CD14-positive monocyte (primary cell): Measurements from ENCODE around the gene AP1M2. TPM values are rescaled to one million over a fixed set of nuclear protein-coding genes. Genes with fewer than 3 reads are reported as not detected.

Source experiments
- DNase-seq, 3 donors: peaks; one replicate each; pipeline ENCODE4 v3.0.0-alpha.2; 2011 to 2022
- H2AFZ ChIP-seq: 2 replicates; pipeline ENCODE4 v1.6.0; 2012; ENCODE audit warnings: mild to moderate bottlenecking, low read depth, low read length, inconsistent platforms; ENCODE audit not compliant: insufficient read depth, poor library complexity, severe bottlenecking
- H3K27ac ChIP-seq, 2 donors: 1 replicate in 1 of 2; 2 replicates in 1 of 2; pipeline ENCODE4 v1.5.1; 2012 to 2013; ENCODE audit warnings: low read length in 2 of 2, control low read depth in 1 of 2, inconsistent platforms in 1 of 2, low read depth in 1 of 2, mild to moderate bottlenecking in 1 of 2
- H3K27me3 ChIP-seq, 2 donors: one replicate each; pipeline versions ENCODE4 v1.6.0 to v1.6.1; 2011 to 2013; ENCODE audit warnings: low read length in 2 of 2; ENCODE audit not compliant: control insufficient read depth in 2 of 2, insufficient read depth in 2 of 2
- H3K36me3 ChIP-seq, 2 donors: replicated peaks in 1 of 2; 1 replicate in 1 of 2; 2 replicates in 1 of 2; pipeline versions ENCODE4 v1.5.1 to v1.6.1; 2012 to 2013; ENCODE audit warnings: low read length in 2 of 2, control low read depth in 1 of 2, inconsistent platforms in 1 of 2, mild to moderate bottlenecking in 1 of 2; ENCODE audit not compliant: insufficient read depth in 2 of 2, control insufficient read depth in 1 of 2
- H3K4me1 ChIP-seq, 2 donors: 1 replicate in 1 of 2; 2 replicates in 1 of 2; pipeline versions ENCODE4 v1.5.1 to v1.6.1; 2012 to 2013; ENCODE audit warnings: low read length in 2 of 2, control low read depth in 1 of 2, inconsistent platforms in 1 of 2, mild to moderate bottlenecking in 1 of 2, moderate library complexity in 1 of 2; ENCODE audit not compliant: insufficient read depth in 2 of 2, control insufficient read depth in 1 of 2
- H3K4me2 ChIP-seq: replicated peaks from 2 replicates; pipeline ENCODE3; 2012; ENCODE audit warnings: low read length, moderate library complexity, mild to moderate bottlenecking; ENCODE audit not compliant: poor library complexity, severe bottlenecking; ENCODE audit errors: extremely low read depth
- H3K4me3 ChIP-seq, 3 experiments: fragments of 200-600 bp in 1 of 3; sonication (generic) in 1 of 3; replicated peaks in 1 of 3; 1 replicate in 2 of 3; 2 replicates in 1 of 3; pipeline ENCODE4 v1.5.1; 2011 to 2013; ENCODE audit warnings: low read length in 3 of 3, mild to moderate bottlenecking in 3 of 3, control low read depth in 2 of 3, low read depth in 2 of 3, inconsistent platforms in 1 of 3, moderate library complexity in 1 of 3
- H3K79me2 ChIP-seq: 2 replicates; pipeline ENCODE4 v1.6.0; 2012; ENCODE audit warnings: mild to moderate bottlenecking, control low read depth, inconsistent platforms, low read length, moderate library complexity; ENCODE audit not compliant: insufficient read depth
- H3K9ac ChIP-seq: 2 replicates; pipeline ENCODE4 v1.6.0; 2017; ENCODE audit warnings: low read length, mild to moderate bottlenecking; ENCODE audit not compliant: insufficient read depth, poor library complexity, severe bottlenecking
- H3K9me3 ChIP-seq, 2 donors: replicated peaks in 1 of 2; 1 replicate in 1 of 2; 2 replicates in 1 of 2; pipeline versions ENCODE4 v1.5.1 to v1.6.1; 2012 to 2013; ENCODE audit warnings: low read length in 2 of 2, control low read depth in 1 of 2; ENCODE audit not compliant: control insufficient read depth in 1 of 2, insufficient read depth in 1 of 2
- H4K20me1 ChIP-seq: 2 replicates; pipeline ENCODE4 v1.6.0; 2012; ENCODE audit warnings: mild to moderate bottlenecking, low read length, control low read depth, moderate library complexity; ENCODE audit not compliant: insufficient read depth
- H3K27ac Mint-ChIP-seq, 7 donors: one replicate each; pipeline ENCODE4 v1.8.0; 2020; ENCODE audit warnings: mild to moderate bottlenecking in 7 of 7, mixed read lengths in 7 of 7, moderate library complexity in 6 of 7, inconsistent platforms in 2 of 7
- H3K27me3 Mint-ChIP-seq, 3 donors: one replicate each; pipeline ENCODE4 v1.8.0; 2021 to 2022; ENCODE audit warnings: low read depth in 3 of 3, mild to moderate bottlenecking in 3 of 3, mixed read lengths in 3 of 3, moderate library complexity in 3 of 3, inconsistent platforms in 1 of 3
- H3K36me3 Mint-ChIP-seq, 2 donors: one replicate each; pipeline ENCODE4 v1.8.0; 2020; ENCODE audit warnings: mixed read lengths in 2 of 2, inconsistent platforms in 1 of 2, mild to moderate bottlenecking in 1 of 2
- H3K4me1 Mint-ChIP-seq: one replicate; pipeline ENCODE4 v1.8.0; 2020; ENCODE audit warnings: mild to moderate bottlenecking, mixed read lengths
- H3K4me3 Mint-ChIP-seq, 2 donors: one replicate each; pipeline ENCODE4 v1.8.0; 2020; ENCODE audit warnings: mild to moderate bottlenecking in 2 of 2, mixed read lengths in 2 of 2, moderate library complexity in 1 of 2
- H3K9me3 Mint-ChIP-seq, 7 donors: one replicate each; pipeline ENCODE4 v1.8.0; 2020 to 2022; ENCODE audit warnings: mixed read lengths in 7 of 7, mild to moderate bottlenecking in 6 of 7, moderate library complexity in 6 of 7, inconsistent platforms in 2 of 7
- CTCF ChIP-seq: fragments of 200-600 bp; IDR thresholded peaks from one replicate; pipeline ENCODE4 v1.8.0; 2022; ENCODE audit warnings: antibody characterized with exemption, mild to moderate bottlenecking
- WGBS: methylation state at CpG from one replicate; pipeline ENCODE4 v1.1.5; 2013; ENCODE audit warnings: missing lambda C conversion rate; ENCODE audit not compliant: insufficient coverage; 5-methylcytosine and 5-hydroxymethylcytosine counted together
- intact Hi-C, 2 donors: fragments of 100-400 bp; cut with micrococcal nuclease; formaldehyde crosslinking; loops; one replicate each; pipeline versions ENCODE4 v1.15.0 to v1.15.1; 2023
- polyA plus RNA-seq, 3 donors: library from polyadenylated mRNA; depleted of rRNA in 1 of 3; unstranded in 2 of 3; stranded (reverse) in 1 of 3; fragments of 300-500 nt in 2 of 3; fragments of >200 nt in 1 of 3; fragmentation: Illumina TruSeq in 2 of 3; gene quantifications; 1 replicate in 2 of 3; 2 replicates in 1 of 3; pipeline ENCODE4 v1.2.3, GENCODE V29; 2012 to 2021

Gene AP1M2
- polyA plus RNA-seq, 3 donors = 0.36 TPM; not detected in 2

GRCh38 chr19:10553943-10554381 lies 33.1 kb downstream of the AP1M2 start:
- Mint-ChIP-seq H3K36me3 (peaks cover 66 to 92% of the 10 kb centered on the region in 2 donors), H3K4me1 (peaks cover 15% of the 10 kb centered on the region), H3K4me3 (no peak overlapping the region), H3K27me3 (no peaks in the 10 kb centered on the region), H3K9me3 (peaks cover 0 to 8% (median 1%) of the 10 kb centered on the region in 7 donors), H3K27ac (peak overlapping the region in 4 of 7 donors; percentile 21 to 71 (median 54))
- H3K79me2 ChIP-seq = peaks cover 6% of the 10 kb centered on the region
- H2AFZ ChIP-seq = no peak overlapping the region
- no peak overlapping the region for H3K4me3 ChIP-seq
- H3K27ac ChIP-seq = no peak overlapping the region
- H3K4me2 ChIP-seq = no peak overlapping the region
- H3K4me1 ChIP-seq = peaks cover 5 to 6% of the 10 kb centered on the region in 2 donors
- peaks cover 44% of the 10 kb centered on the region for H4K20me1 ChIP-seq
- WGBS = 5% methylated on average over 6 of the region's 12 CpGs
- intact Hi-C loops = no loop called here
- no peak overlapping the region for H3K9ac ChIP-seq
- H3K36me3 ChIP-seq = peaks cover 69 to 96% of the 10 kb centered on the region in 2 donors
- DNase-seq = no peak
- TF ChIP-seq CTCF = no peak
- H3K9me3 ChIP-seq = peaks cover 0 to 4% of the 10 kb centered on the region in 2 donors
- no peaks in the 10 kb centered on the region for H3K27me3 ChIP-seq

- H3K9me3 Mint-ChIP-seq = peaks cover 0 to 8% (median 1%) of the 10 kb centered on the region in 7 donors
- peak overlapping the region in 1 of 7 donors; percentile 71 for H3K27ac Mint-ChIP-seq
- no peak overlapping the region for H3K9ac ChIP-seq
- intact Hi-C loops = no loop called here
- peak overlapping the region in 1 of 2 donors; percentile 12 for H3K27ac ChIP-seq
- no peak overlapping the region for H2AFZ ChIP-seq
- H3K4me1 Mint-ChIP-seq = peaks cover 15% of the 10 kb centered on the region
- no peaks in the 10 kb centered on the region for H3K27me3 Mint-ChIP-seq
- H4K20me1 ChIP-seq = peaks cover 49% of the 10 kb centered on the region
- no peak overlapping the region for H3K4me2 ChIP-seq
- WGBS = 54% methylated on average over 5 of the region's 13 CpGs
- peaks cover 74 to 96% of the 10 kb centered on the region in 2 donors for H3K36me3 ChIP-seq
- peaks cover 6% of the 10 kb centered on the region for H3K79me2 ChIP-seq
- peaks cover 5 to 6% of the 10 kb centered on the region in 2 donors for H3K4me1 ChIP-seq
- no peak for TF ChIP-seq CTCF
- peaks cover 68 to 92% of the 10 kb centered on the region in 2 donors for H3K36me3 Mint-ChIP-seq
- peaks cover 0 to 4% of the 10 kb centered on the region in 2 donors for H3K9me3 ChIP-seq
- no peaks in the 10 kb centered on the region for H3K27me3 ChIP-seq
- no peak overlapping the region for H3K4me3 Mint-ChIP-seq
- no peak overlapping the region for H3K4me3 ChIP-seq
- DNase-seq = no peak
Measured at GRCh38 chr19:10553087-10553667, 33.9 kb downstream of the AP1M2 start.
